ENCODE results near the gene UPK2. TPM values are rescaled to one million over a fixed set of nuclear protein-coding genes. Genes with fewer than 3 reads are reported as not detected.

Gene UPK2
- total and polyA plus RNA-seq, 2 of the 13 experiments (the other 11 are each of a cell fraction or from before 2014, with no cell fraction given), result not detected

- 0 out of 2 replicates have a peak, but pooled peaks have one; percentile 42 for TF ChIP-seq SIN3B (IDR thresholded peaks at IDR 0.05; ENCODE audit: low read length)
- no peak for TF ChIP-seq CEBPG (CRISPR knock-in tag; IDR thresholded peaks at IDR 0.05)
- TF ChIP-seq KDM2A (CRISPR knock-in tag; IDR thresholded peaks at IDR 0.05; ENCODE audit: borderline replicate concordance, low read depth), result peak; percentile 22; the same call in 1 of the 2 replicates
- peak; percentile 69 for TF ChIP-seq XRCC5 (optimal IDR thresholded peaks at IDR 0.05; ENCODE audit: low read length)
- 0 out of 2 replicates have a peak, but pooled peaks have one; percentile 30 for TF ChIP-seq ZBTB21 (CRISPR knock-in tag; IDR thresholded peaks at IDR 0.05)
- TF ChIP-seq, protein P1, sequence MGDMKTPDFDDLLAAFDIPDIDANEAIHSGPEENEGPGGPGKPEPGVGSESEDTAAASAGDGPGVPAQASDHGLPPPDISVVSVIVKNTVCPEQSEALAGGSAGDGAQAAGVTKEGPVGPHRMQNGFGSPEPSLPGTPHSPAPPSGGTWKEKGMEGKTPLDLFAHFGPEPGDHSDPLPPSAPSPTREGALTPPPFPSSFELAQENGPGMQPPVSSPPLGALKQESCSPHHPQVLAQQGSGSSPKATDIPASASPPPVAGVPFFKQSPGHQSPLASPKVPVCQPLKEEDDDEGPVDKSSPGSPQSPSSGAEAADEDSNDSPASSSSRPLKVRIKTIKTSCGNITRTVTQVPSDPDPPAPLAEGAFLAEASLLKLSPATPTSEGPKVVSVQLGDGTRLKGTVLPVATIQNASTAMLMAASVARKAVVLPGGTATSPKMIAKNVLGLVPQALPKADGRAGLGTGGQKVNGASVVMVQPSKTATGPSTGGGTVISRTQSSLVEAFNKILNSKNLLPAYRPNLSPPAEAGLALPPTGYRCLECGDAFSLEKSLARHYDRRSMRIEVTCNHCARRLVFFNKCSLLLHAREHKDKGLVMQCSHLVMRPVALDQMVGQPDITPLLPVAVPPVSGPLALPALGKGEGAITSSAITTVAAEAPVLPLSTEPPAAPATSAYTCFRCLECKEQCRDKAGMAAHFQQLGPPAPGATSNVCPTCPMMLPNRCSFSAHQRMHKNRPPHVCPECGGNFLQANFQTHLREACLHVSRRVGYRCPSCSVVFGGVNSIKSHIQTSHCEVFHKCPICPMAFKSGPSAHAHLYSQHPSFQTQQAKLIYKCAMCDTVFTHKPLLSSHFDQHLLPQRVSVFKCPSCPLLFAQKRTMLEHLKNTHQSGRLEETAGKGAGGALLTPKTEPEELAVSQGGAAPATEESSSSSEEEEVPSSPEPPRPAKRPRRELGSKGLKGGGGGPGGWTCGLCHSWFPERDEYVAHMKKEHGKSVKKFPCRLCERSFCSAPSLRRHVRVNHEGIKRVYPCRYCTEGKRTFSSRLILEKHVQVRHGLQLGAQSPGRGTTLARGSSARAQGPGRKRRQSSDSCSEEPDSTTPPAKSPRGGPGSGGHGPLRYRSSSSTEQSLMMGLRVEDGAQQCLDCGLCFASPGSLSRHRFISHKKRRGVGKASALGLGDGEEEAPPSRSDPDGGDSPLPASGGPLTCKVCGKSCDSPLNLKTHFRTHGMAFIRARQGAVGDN (CRISPR knock-in tag; IDR thresholded peaks at IDR 0.05), result peak; percentile 59
- no peak for TF ChIP-seq SRF (IDR thresholded peaks at IDR 0.05; ENCODE audit: low read depth, low read length)
- TF ChIP-seq TRAFD1 (CRISPR knock-in tag; IDR thresholded peaks at IDR 0.05; ENCODE audit: borderline replicate concordance), result no peak
- 0 out of 2 replicates have a peak, but pooled peaks have one; percentile 47 for TF ChIP-seq GFI1 (CRISPR knock-in tag; IDR thresholded peaks at IDR 0.05; ENCODE audit: borderline replicate concordance)
- TF ChIP-seq ZNF274 (CRISPR knock-in tag; IDR thresholded peaks at IDR 0.05), result 0 out of 2 replicates have a peak, but pooled peaks have one; percentile 15
- no peak for TF ChIP-seq ZBTB39 (CRISPR knock-in tag; IDR thresholded peaks at IDR 0.05)
- TF ChIP-seq, protein P2, sequence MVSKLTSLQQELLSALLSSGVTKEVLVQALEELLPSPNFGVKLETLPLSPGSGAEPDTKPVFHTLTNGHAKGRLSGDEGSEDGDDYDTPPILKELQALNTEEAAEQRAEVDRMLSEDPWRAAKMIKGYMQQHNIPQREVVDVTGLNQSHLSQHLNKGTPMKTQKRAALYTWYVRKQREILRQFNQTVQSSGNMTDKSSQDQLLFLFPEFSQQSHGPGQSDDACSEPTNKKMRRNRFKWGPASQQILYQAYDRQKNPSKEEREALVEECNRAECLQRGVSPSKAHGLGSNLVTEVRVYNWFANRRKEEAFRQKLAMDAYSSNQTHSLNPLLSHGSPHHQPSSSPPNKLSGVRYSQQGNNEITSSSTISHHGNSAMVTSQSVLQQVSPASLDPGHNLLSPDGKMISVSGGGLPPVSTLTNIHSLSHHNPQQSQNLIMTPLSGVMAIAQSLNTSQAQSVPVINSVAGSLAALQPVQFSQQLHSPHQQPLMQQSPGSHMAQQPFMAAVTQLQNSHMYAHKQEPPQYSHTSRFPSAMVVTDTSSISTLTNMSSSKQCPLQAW (CRISPR knock-in tag; IDR thresholded peaks at IDR 0.05), result peak; percentile 55; the same call in 1 of the 2 replicates
- TF ChIP-seq ZFY (CRISPR knock-in tag; IDR thresholded peaks at IDR 0.05), result peak; percentile 7; the same call in 1 of the 2 replicates
- peak; percentile 28; the same call in 1 of the 2 replicates for TF ChIP-seq GATAD2A (CRISPR knock-in tag; IDR thresholded peaks at IDR 0.05)
- no peak for TF ChIP-seq CENPX (CRISPR knock-in tag; IDR thresholded peaks at IDR 0.05)
- no peak for TF ChIP-seq HOXA5 (CRISPR knock-in tag; IDR thresholded peaks at IDR 0.05)
Measured at GRCh38 chr11:118928101-118928869, 27.8 kb upstream of the UPK2 start (continued).

All from HepG2 (cell line).